Measurements from ENCODE around the gene CMTR1.

DNA sequence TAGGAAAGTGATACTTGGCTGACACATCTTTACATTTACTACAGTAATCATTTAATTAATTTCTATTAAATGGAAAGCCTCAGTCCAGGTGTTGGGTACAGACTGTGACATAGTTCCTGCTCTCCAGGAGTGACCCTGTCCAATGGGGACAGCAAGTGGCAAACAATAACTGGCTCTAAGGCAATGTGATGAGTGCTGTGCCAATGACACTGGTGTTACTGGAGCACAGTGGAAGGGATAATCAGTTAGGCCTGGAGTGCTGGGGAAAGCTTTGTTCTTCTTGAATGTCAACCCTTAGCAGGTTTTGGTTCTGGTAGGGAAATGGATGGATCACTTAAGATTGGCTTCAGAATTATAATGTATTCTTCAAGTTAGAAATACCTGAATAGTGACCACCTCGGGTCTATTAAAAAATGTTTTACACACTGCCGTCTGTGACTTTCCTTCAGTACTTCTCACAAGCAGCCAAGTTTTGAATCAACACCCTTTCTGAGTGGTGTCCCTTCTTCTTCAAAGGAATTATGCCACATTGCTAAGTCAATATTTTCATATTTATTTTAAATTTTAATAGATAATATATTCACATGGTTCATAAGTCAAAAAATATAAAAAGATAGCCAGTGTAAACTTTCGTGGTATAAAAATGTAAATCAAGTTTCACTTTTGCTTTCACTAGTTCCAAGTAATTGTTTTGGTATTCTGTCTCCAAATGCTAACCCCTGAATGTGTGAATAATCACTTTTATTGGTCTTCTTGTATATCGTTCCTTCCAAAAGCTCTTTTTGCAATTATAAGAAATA is 9.6 kb downstream of the CMTR1 start:
- TF ChIP-seq POLR2AphosphoS5 (IDR thresholded peaks at IDR 0.05), result no peak
- TF ChIP-seq POLR2A (IDR thresholded peaks at IDR 0.05), result no peak
- no peak for TF ChIP-seq CTCF (IDR thresholded peaks at IDR 0.05)

All from breast epithelium (tissue), 3 donors.